Measurements from ENCODE around the gene SWT1. TPM values are rescaled to one million over a fixed set of nuclear protein-coding genes. Genes with fewer than 3 reads are reported as not detected.
A peak's percentile ranks its signal among the peaks of the same experiment; 100 is the strongest.

SWT1 gene
- total RNA-seq, 1 donor from 2014 or later, result 2.1 TPM

GRCh38 chr1:185258676-185259075 lies 101.7 kb downstream of the SWT1 start:
- intact Hi-C loops (cut with micrococcal nuclease), result no loop called here
- no peak for DNase-seq (ENCODE audit: low spot score)
- no peak overlapping the region for H3K4me3 Mint-ChIP-seq (ENCODE audit: low read depth)
- peaks cover 8% of the 10 kb centered on the region for H3K4me1 Mint-ChIP-seq (ENCODE audit: low read depth)
- H3K9me3 Mint-ChIP-seq, result no peaks in the 10 kb centered on the region
- H3K36me3 Mint-ChIP-seq (ENCODE audit: low read depth), result no peaks in the 10 kb centered on the region
- H3K27me3 Mint-ChIP-seq (ENCODE audit: low read depth), result no peaks in the 10 kb centered on the region
- no peak overlapping the region for H3K27ac Mint-ChIP-seq

DNA sequence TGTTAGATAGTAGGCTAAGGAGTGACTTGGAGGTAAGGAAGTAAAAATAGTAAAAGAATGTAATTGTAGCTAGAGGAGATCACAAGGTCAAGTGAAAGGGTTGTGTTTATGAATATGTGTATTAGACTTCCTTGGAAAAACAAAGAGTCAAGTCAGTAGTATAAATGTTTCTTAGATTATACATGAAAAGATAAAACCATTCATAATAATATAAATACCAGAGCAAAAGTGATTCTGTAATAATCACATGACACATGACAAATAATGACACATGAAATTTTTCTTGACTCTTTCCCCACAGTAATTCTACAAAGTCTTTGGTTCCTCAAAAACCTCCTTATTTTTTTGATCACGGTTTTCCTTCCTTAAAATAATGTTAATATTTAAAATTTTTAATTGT lies 103.6 kb downstream of the SWT1 start:
- H3K27ac Mint-ChIP-seq, result no peak overlapping the region
- H3K9me3 Mint-ChIP-seq, result no peaks in the 10 kb centered on the region
- DNase-seq (ENCODE audit: low spot score), result no peak
- H3K36me3 Mint-ChIP-seq (ENCODE audit: low read depth), result no peaks in the 10 kb centered on the region
- H3K27me3 Mint-ChIP-seq (ENCODE audit: low read depth), result no peaks in the 10 kb centered on the region
- H3K4me3 Mint-ChIP-seq (ENCODE audit: low read depth), result no peak overlapping the region
- H3K4me1 Mint-ChIP-seq (ENCODE audit: low read depth), result peaks cover 8% of the 10 kb centered on the region
- intact Hi-C loops (cut with micrococcal nuclease), result no loop called here

GRCh38 chr1:185262151-185262550 lies 105.2 kb downstream of the SWT1 start:
- no peaks in the 10 kb centered on the region for H3K9me3 Mint-ChIP-seq
- intact Hi-C loops (cut with micrococcal nuclease), result no loop called here
- no peaks in the 10 kb centered on the region for H3K36me3 Mint-ChIP-seq (ENCODE audit: low read depth)
- no peak overlapping the region for H3K4me3 Mint-ChIP-seq (ENCODE audit: low read depth)
- peaks cover 8% of the 10 kb centered on the region for H3K4me1 Mint-ChIP-seq (ENCODE audit: low read depth)
- no peak for DNase-seq (ENCODE audit: low spot score)
- no peak overlapping the region for H3K27ac Mint-ChIP-seq
- no peaks in the 10 kb centered on the region for H3K27me3 Mint-ChIP-seq (ENCODE audit: low read depth)

GRCh38 chr1:185263292-185263691 lies 106.3 kb downstream of the SWT1 start:
- Mint-ChIP-seq H3K27ac (no peak overlapping the region), H3K36me3 (ENCODE audit: low read depth) (no peaks in the 10 kb centered on the region), H3K4me1 (ENCODE audit: low read depth) (peaks cover under 1% of the 10 kb centered on the region), H3K9me3 (no peaks in the 10 kb centered on the region), H3K27me3 (ENCODE audit: low read depth) (no peaks in the 10 kb centered on the region), H3K4me3 (ENCODE audit: low read depth) (no peak overlapping the region)
- intact Hi-C loops (cut with micrococcal nuclease), result no loop called here
- no peak for DNase-seq (ENCODE audit: low spot score)

- H3K27ac Mint-ChIP-seq, result no peak overlapping the region
- no peak for DNase-seq (ENCODE audit: low spot score)
- no peak overlapping the region for H3K4me3 Mint-ChIP-seq (ENCODE audit: low read depth)
- H3K4me1 Mint-ChIP-seq (ENCODE audit: low read depth), result no peaks in the 10 kb centered on the region
- H3K27me3 Mint-ChIP-seq (ENCODE audit: low read depth), result no peaks in the 10 kb centered on the region
- intact Hi-C loops (cut with micrococcal nuclease), result no loop called here
- no peaks in the 10 kb centered on the region for H3K36me3 Mint-ChIP-seq (ENCODE audit: low read depth)
- no peaks in the 10 kb centered on the region for H3K9me3 Mint-ChIP-seq
These were observed 106.8 kb downstream of the SWT1 start for GRCh38 chr1:185263780-185264179.

DNA sequence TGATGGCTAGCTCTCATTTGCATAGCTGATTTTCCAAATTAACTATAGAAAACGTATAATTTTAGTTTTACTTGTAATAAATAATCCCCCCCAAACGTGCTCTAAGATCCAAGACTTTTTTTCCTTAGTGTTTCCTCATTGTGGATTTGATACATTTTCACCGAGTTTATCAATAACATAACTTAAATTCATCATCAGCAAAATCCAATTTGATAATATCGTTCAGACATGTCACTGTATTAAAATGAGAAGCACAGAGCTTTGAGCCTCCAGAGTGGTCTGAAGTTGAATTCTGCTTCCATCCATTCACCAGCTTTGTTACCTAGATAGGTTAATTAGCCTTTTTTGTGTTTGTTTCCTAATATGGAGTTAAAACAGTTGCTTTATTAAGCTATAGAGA lies 108.3 kb downstream of the SWT1 start:
- H3K4me3 Mint-ChIP-seq (ENCODE audit: low read depth), result no peak overlapping the region

GRCh38 chr1:185267301-185267700 lies 110.3 kb downstream of the SWT1 start:
- Mint-ChIP-seq H3K4me3 (ENCODE audit: low read depth) (no peak overlapping the region), H3K9me3 (no peaks in the 10 kb centered on the region), H3K27me3 (ENCODE audit: low read depth) (peaks cover 2% of the 10 kb centered on the region), H3K4me1 (ENCODE audit: low read depth) (no peaks in the 10 kb centered on the region), H3K27ac (no peak overlapping the region), H3K36me3 (ENCODE audit: low read depth) (no peaks in the 10 kb centered on the region)
- intact Hi-C loops (cut with micrococcal nuclease), result no loop called here
- no peak for DNase-seq (ENCODE audit: low spot score)

More for the DNA sequence above, 108.3 kb downstream of the SWT1 start:
- no peak for DNase-seq (ENCODE audit: low spot score)
- Mint-ChIP-seq H3K27ac (no peak overlapping the region), H3K36me3 (ENCODE audit: low read depth) (no peaks in the 10 kb centered on the region), H3K9me3 (no peaks in the 10 kb centered on the region), H3K4me1 (ENCODE audit: low read depth) (no peaks in the 10 kb centered on the region), H3K27me3 (ENCODE audit: low read depth) (peaks cover 2% of the 10 kb centered on the region)
- intact Hi-C loops (cut with micrococcal nuclease), result no loop called here

- H3K4me1 Mint-ChIP-seq (ENCODE audit: low read depth), result no peaks in the 10 kb centered on the region
- H3K27me3 Mint-ChIP-seq (ENCODE audit: low read depth), result peaks cover 2% of the 10 kb centered on the region
- H3K4me3 Mint-ChIP-seq (ENCODE audit: low read depth), result no peak overlapping the region
- H3K36me3 Mint-ChIP-seq (ENCODE audit: low read depth), result no peaks in the 10 kb centered on the region
- no peak for DNase-seq (ENCODE audit: low spot score)
- intact Hi-C loops (cut with micrococcal nuclease), result no loop called here
- no peak overlapping the region for H3K27ac Mint-ChIP-seq
- H3K9me3 Mint-ChIP-seq, result no peaks in the 10 kb centered on the region
These were observed 110.7 kb downstream of the SWT1 start for GRCh38 chr1:185267701-185268100.

GRCh38 chr1:185268352-185268751 lies 111.4 kb downstream of the SWT1 start:
- no peaks in the 10 kb centered on the region for H3K36me3 Mint-ChIP-seq (ENCODE audit: low read depth)

GRCh38 chr1:185271921-185272320 lies 115.0 kb downstream of the SWT1 start:
- Mint-ChIP-seq H3K36me3 (ENCODE audit: low read depth) (no peaks in the 10 kb centered on the region), H3K4me3 (ENCODE audit: low read depth) (no peak overlapping the region)
- intact Hi-C loops (cut with micrococcal nuclease), result no loop called here

More at GRCh38 chr1:185268352-185268751, 111.4 kb downstream of the SWT1 start:
- H3K27ac Mint-ChIP-seq, result no peak overlapping the region
- H3K27me3 Mint-ChIP-seq (ENCODE audit: low read depth), result peaks cover 2% of the 10 kb centered on the region
- DNase-seq (ENCODE audit: low spot score), result no peak
- H3K9me3 Mint-ChIP-seq, result no peaks in the 10 kb centered on the region
- no peak overlapping the region for H3K4me3 Mint-ChIP-seq (ENCODE audit: low read depth)
- intact Hi-C loops (cut with micrococcal nuclease), result no loop called here
- H3K4me1 Mint-ChIP-seq (ENCODE audit: low read depth), result no peaks in the 10 kb centered on the region

GRCh38 chr1:185279571-185279970 lies 122.6 kb downstream of the SWT1 start:
- intact Hi-C loops (cut with micrococcal nuclease), result no loop called here
- no peak overlapping the region for H3K27ac Mint-ChIP-seq
- DNase-seq (ENCODE audit: low spot score), result no peak
- no peaks in the 10 kb centered on the region for H3K27me3 Mint-ChIP-seq (ENCODE audit: low read depth)
- no peaks in the 10 kb centered on the region for H3K9me3 Mint-ChIP-seq
- H3K36me3 Mint-ChIP-seq (ENCODE audit: low read depth), result peaks cover 3% of the 10 kb centered on the region
- no peak overlapping the region for H3K4me3 Mint-ChIP-seq (ENCODE audit: low read depth)
- H3K4me1 Mint-ChIP-seq (ENCODE audit: low read depth), result peaks cover 11% of the 10 kb centered on the region

More at GRCh38 chr1:185271921-185272320, 115.0 kb downstream of the SWT1 start:
- Mint-ChIP-seq H3K27me3 (ENCODE audit: low read depth) (peaks cover 2% of the 10 kb centered on the region), H3K4me1 (ENCODE audit: low read depth) (no peaks in the 10 kb centered on the region), H3K27ac (no peak overlapping the region), H3K9me3 (no peaks in the 10 kb centered on the region)
- no peak for DNase-seq (ENCODE audit: low spot score)

DNA sequence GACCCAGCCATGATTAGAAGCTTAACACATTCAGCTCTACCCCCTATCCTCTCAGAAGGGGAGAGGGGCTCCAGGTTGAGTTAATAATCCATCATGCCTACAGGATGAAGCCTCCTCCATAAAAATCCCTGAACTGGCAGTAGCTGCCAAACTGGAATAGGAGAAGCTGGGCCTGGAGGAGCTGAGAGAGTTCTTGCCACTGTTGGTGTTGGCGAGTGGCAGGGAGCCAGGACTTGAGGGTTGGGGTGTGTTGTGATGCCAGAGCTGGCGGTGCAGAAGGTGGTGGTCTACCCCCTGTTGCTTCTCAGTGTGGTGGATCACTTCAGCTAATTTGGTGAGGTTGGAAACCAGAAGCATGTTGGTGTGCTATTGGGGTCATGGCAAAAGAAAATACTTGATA lies 123.6 kb downstream of the SWT1 start:
- Mint-ChIP-seq H3K27ac (no peak overlapping the region), H3K9me3 (no peaks in the 10 kb centered on the region), H3K4me3 (ENCODE audit: low read depth) (no peak overlapping the region), H3K36me3 (ENCODE audit: low read depth) (peaks cover 3% of the 10 kb centered on the region), H3K27me3 (ENCODE audit: low read depth) (no peaks in the 10 kb centered on the region), H3K4me1 (ENCODE audit: low read depth) (peaks cover 15% of the 10 kb centered on the region)
- intact Hi-C loops (cut with micrococcal nuclease), result no loop called here
- no peak for DNase-seq (ENCODE audit: low spot score)

- DNase-seq (ENCODE audit: low spot score), result no peak
- Mint-ChIP-seq H3K27me3 (ENCODE audit: low read depth) (no peaks in the 10 kb centered on the region), H3K27ac (peak overlapping the region; percentile 15), H3K4me1 (ENCODE audit: low read depth) (peaks cover 15% of the 10 kb centered on the region), H3K4me3 (ENCODE audit: low read depth) (no peak overlapping the region), H3K9me3 (no peaks in the 10 kb centered on the region), H3K36me3 (ENCODE audit: low read depth) (peaks cover 3% of the 10 kb centered on the region)
- intact Hi-C loops (cut with micrococcal nuclease), result no loop called here
These were observed 124.3 kb downstream of the SWT1 start for GRCh38 chr1:185281245-185281644.

- Mint-ChIP-seq H3K4me3 (ENCODE audit: low read depth) (no peak overlapping the region), H3K9me3 (no peaks in the 10 kb centered on the region), H3K27ac (no peak overlapping the region), H3K4me1 (ENCODE audit: low read depth) (peaks cover 21% of the 10 kb centered on the region), H3K36me3 (ENCODE audit: low read depth) (peaks cover 11% of the 10 kb centered on the region), H3K27me3 (ENCODE audit: low read depth) (no peaks in the 10 kb centered on the region)
- intact Hi-C loops (cut with micrococcal nuclease), result no loop called here
- no peak for DNase-seq (ENCODE audit: low spot score)
These were observed 127.1 kb downstream of the SWT1 start for GRCh38 chr1:185284116-185284515.

Measured in activated T-helper 2 cell treated with anti-CD3 and anti-CD28 coated beads, Interferon-gamma antibody, Interleukin-2, Interleukin-4, amounts not matched to agents 10 μg/mL and 5 μg/mL and 100 μg/mL, durations not matched to agents 14 hours and 24 hours and 36 hours (primary cell).